H1 (cell line): Measurements from ENCODE around the gene TCFL5. TPM values are rescaled to one million over a fixed set of nuclear protein-coding genes. Genes with fewer than 3 reads are reported as not detected.

Experiments
- CBX5 ChIP-seq: fragments of 300-800, 300-1000 bp; sonication (generic); IDR thresholded peaks from 2 replicates; pipeline ENCODE4 v1.7.1; 2016; ENCODE audit warnings: antibody characterized with exemption, low read length, low read depth
- CEBPB ChIP-seq: IDR thresholded peaks from 2 replicates; pipeline ENCODE4 v1.6.1; 2012; ENCODE audit warnings: low read depth, low read length
- EZH2 ChIP-seq: fragments of 200-600 bp; sonication (generic); IDR thresholded peaks from 2 replicates; pipeline ENCODE4 v1.7.1; 2012; ENCODE audit warnings: low read depth, mild to moderate bottlenecking, moderate library complexity, low read length, inconsistent platforms; ENCODE audit not compliant: severe bottlenecking
- KDM4A ChIP-seq: IDR thresholded peaks from one replicate; pipeline ENCODE4 v1.7.1; 2012; ENCODE audit warnings: low read depth, mild to moderate bottlenecking, moderate library complexity, low read length, inconsistent platforms; ENCODE audit not compliant: severe bottlenecking
- PHF8 ChIP-seq: fragments of 200-600 bp; sonication (generic); conservative IDR thresholded peaks from 2 replicates; pipeline ENCODE4 v1.7.1; 2012; ENCODE audit warnings: low read depth, mild to moderate bottlenecking, inconsistent platforms, low read length, moderate library complexity
- POLR2AphosphoS5 ChIP-seq: IDR thresholded peaks from 2 replicates; pipeline ENCODE4 v1.6.1; 2011; ENCODE audit warnings: low read depth, low read length
- SIN3A ChIP-seq, 2 experiments: IDR thresholded peaks in 1 of 2; conservative IDR thresholded peaks in 1 of 2; 2 replicates each; pipeline ENCODE4 v1.6.1; 2011 to 2012; ENCODE audit warnings: low read length in 2 of 2, improper control_type of control experiment in 1 of 2, low read depth in 1 of 2, mild to moderate bottlenecking in 1 of 2
- SP2 ChIP-seq: IDR thresholded peaks from 2 replicates; pipeline ENCODE4 v1.6.1; 2012; ENCODE audit warnings: mild to moderate bottlenecking, low read length, inconsistent platforms
- TBP ChIP-seq: IDR thresholded peaks from 2 replicates; pipeline ENCODE4 v1.6.1; 2011; ENCODE audit warnings: low read depth, low read length, improper control_type of control experiment
- polyA plus RNA-seq, 7 experiments: library from polyadenylated mRNA; depleted of rRNA in 3 of 7; stranded (reverse) in 5 of 7; unstranded in 2 of 7; fragments of >200 nt in 5 of 7; fragments of 200-250 nt in 2 of 7; gene quantifications; 1 replicate in 5 of 7; 2 replicates in 1 of 7; 4 replicates in 1 of 7; pipeline versions ENCODE4 v1.2.1 to v1.2.3, GENCODE V29; 2011 to 2013; ENCODE audit warnings: missing spikeins in 2 of 7, mixed read lengths in 2 of 7
- total RNA-seq: library from RNA; stranded (reverse); fragmentation: NEBNext Ultra II Directional; extraction: Animal tissue kit (Norgen Biotek cat#: 25700); gene quantifications from 2 replicates; pipeline ENCODE4 v1.2.1, GENCODE V29; 2021
- TF ChIP-seq, protein P1 (sequence below): IDR thresholded peaks from 2 replicates; pipeline ENCODE4 v1.6.1; 2012; ENCODE audit warnings: low read length, inconsistent platforms

The TCFL5 gene
- total and polyA plus RNA-seq, 2 of the 8 experiments (the other 6 are each of a cell fraction or from before 2014, with no cell fraction given), result 6.2 to 15.0 TPM

DNA sequence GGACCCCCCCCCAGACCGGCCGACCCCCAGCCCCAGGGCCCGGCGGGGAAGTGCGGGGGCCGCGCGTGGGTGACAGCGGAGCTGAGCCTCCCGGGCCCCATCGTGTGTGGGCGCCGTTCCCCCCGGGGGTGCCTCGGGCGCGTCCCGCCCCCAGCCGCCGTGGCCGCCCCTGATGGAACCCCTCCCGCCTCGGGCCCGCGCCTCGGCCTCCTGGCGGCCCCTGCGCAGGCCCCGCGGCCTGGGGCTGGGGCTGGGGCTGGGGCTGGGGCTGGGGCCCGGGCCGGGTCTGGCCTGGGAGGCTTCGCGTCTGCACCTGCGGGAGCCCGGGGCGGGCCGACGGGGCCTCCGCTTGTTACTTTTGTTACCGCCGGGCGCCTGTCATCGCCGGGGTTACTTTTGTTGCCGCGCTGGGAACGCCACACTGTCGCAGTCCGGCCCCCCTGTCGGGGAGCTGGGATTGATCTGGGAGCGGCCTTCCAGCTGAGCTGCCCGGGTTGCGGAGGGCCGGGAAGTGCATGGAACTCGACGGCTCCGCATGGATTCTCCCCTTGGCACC lies 56.4 kb downstream of the TCFL5 start (continued):
- no peak for TF ChIP-seq SP2
- no peak for TF ChIP-seq CBX5
- TF ChIP-seq, protein P1, sequence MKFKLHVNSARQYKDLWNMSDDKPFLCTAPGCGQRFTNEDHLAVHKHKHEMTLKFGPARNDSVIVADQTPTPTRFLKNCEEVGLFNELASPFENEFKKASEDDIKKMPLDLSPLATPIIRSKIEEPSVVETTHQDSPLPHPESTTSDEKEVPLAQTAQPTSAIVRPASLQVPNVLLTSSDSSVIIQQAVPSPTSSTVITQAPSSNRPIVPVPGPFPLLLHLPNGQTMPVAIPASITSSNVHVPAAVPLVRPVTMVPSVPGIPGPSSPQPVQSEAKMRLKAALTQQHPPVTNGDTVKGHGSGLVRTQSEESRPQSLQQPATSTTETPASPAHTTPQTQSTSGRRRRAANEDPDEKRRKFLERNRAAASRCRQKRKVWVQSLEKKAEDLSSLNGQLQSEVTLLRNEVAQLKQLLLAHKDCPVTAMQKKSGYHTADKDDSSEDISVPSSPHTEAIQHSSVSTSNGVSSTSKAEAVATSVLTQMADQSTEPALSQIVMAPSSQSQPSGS, result no peak
- TF ChIP-seq CEBPB, result no peak
- peak; percentile 8 for TF ChIP-seq KDM4A
- TF ChIP-seq PHF8, result 0 out of 2 replicates have a peak, but pooled peaks have one; percentile 5
- no peak for TF ChIP-seq POLR2AphosphoS5
- TF ChIP-seq EZH2, result no peak
- TF ChIP-seq SIN3A (conservative IDR thresholded peaks at IDR 0.05 in 1 of 2, IDR thresholded peaks at IDR 0.05 in 1 of 2; ENCODE audit: low read depth in 1 of 2, low read length in 2 of 2), result 0 out of 4 replicates have a peak, but pooled peaks of 1 of the 2 experiments have one; percentile 33
- TF ChIP-seq TBP, result no peak
